GM12875 (cell line): ENCODE data around the gene LENG9.
A peak's percentile ranks its signal among the peaks of the same experiment; 100 is the strongest.
"Not testable (repeated sequence)": the region's sequence is repeated elsewhere in the genome, so short reads cannot be mapped to it uniquely, and the experiment has no call there.

Experiments used
- H3K4me3 ChIP-seq: one replicate; pipeline ENCODE4 v1.5.1; 2011; ENCODE audit warnings: low read depth, low read length, control low read depth
- TF ChIP-seq, protein P1 (sequence below): IDR thresholded peaks from 2 replicates; pipeline ENCODE4 v1.5.1; 2011; ENCODE audit warnings: low read depth, mild to moderate bottlenecking, control low read depth, inconsistent platforms, low read length, moderate library complexity, borderline replicate concordance; ENCODE audit not compliant: insufficient read depth

The LENG9 gene

DNA sequence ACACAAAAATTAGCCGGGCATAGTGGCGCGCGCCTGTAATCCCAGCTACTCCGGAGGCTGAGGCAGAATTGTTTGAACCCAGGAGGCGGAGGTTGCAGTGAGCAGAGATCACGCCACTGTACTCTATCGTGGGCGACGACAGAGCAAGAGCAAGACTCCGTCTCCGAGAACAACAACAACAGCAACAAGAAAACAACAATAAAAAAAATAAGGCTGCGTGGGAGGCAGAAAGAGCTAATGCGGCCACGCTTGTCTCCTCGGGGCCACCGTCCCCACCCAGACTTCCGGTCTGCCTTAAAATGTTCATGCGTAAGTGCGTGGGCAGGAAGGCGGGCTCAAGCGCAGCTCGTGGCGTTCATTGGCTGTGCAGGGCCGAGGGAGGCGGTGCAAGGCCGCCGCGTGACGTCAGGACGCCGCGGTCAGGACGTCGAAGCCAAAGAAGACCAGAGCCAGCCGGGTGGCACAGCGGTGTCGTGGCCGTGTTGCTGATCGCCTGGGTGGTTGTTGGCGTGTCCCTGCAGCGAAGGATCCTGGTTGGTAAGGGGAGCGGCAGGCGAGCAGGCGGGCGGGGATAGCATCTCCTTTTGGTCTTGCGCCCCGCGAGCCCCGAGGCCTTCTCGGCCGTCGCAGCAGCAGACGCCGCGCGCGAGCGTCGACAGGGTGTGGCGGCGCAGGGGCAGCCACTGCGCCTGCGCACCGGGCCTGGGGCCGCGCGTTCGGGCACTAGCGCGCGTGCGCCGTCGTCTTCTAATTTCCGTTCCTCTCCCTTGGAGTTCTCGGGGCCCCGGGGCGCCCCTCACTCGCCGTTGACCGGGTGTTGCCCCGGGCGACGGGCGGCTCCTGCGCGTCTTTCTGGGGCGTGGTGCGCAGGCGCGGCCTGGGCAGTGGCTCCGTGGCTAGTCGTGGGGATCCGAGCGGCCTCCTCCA is 14.5 kb downstream of the LENG9 start, which contains the start of gene LENG8:
TSS of gene LENG8 (plus strand) at position 426 of the 927 bp plus-strand sequence. CDS start 2,146 bp downstream, outside the sequence.
- TF ChIP-seq, protein P1, sequence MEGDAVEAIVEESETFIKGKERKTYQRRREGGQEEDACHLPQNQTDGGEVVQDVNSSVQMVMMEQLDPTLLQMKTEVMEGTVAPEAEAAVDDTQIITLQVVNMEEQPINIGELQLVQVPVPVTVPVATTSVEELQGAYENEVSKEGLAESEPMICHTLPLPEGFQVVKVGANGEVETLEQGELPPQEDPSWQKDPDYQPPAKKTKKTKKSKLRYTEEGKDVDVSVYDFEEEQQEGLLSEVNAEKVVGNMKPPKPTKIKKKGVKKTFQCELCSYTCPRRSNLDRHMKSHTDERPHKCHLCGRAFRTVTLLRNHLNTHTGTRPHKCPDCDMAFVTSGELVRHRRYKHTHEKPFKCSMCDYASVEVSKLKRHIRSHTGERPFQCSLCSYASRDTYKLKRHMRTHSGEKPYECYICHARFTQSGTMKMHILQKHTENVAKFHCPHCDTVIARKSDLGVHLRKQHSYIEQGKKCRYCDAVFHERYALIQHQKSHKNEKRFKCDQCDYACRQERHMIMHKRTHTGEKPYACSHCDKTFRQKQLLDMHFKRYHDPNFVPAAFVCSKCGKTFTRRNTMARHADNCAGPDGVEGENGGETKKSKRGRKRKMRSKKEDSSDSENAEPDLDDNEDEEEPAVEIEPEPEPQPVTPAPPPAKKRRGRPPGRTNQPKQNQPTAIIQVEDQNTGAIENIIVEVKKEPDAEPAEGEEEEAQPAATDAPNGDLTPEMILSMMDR: no peak
- peak within 1 kb of the TSS; percentile 83 for H3K4me3 ChIP-seq

DNA sequence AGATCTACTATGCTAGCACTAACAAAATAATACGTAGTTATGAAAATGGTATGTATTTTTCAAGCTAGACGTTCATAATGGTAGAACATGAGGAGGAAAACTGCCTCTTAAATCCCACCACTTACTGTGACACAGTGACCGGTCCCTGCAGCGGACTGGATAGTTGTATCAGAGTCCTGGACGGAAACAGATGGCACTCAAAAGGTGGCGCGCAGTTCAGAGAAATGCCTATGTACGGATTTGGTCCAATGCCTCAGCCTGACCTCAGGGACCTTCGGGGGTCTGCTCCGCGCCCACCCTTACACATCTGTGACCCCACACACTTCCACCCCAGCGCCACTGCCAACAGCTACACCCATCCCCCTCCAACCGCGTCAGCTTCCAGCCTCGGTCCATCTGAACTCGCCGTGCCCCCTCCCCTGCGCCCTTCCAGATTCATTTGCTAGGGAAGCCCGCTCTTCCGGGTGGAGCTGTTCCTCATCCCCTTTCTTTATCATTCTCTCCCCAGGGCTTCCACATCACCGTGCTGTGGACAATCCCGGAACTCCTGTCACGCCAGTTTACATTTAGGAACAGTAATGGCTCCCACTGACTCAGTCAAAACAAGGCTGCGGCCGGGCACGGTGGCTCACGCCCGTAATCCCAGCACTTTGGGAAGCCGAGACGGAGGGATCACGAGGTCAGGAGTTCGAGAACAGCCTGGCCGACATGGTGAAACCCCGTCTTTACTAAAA is 15.4 kb downstream of the LENG9 start:
- TF ChIP-seq, protein P1: no peak
- peak overlapping the region; percentile 83 for H3K4me3 ChIP-seq

DNA sequence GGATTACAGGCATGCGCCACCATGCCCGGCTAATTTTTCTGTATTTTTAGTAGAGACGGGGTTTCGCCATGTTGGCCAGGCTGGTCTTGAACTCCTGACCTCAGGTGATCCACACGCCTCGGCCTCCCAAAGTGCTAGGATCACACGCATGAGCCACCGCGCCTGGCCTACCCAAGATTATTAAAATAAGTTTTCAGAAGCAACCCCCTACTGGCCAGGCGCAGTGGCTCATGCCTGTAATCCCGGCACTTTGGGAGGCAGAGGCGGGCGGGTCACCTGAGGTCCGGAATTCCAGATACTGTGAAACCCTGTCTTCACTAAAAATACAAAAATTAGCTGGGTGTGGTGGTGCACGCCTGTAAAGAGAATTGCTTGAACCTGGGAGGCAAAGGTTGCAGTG is 17.2 kb downstream of the LENG9 start:
- not testable (repeated sequence) for H3K4me3 ChIP-seq

DNA sequence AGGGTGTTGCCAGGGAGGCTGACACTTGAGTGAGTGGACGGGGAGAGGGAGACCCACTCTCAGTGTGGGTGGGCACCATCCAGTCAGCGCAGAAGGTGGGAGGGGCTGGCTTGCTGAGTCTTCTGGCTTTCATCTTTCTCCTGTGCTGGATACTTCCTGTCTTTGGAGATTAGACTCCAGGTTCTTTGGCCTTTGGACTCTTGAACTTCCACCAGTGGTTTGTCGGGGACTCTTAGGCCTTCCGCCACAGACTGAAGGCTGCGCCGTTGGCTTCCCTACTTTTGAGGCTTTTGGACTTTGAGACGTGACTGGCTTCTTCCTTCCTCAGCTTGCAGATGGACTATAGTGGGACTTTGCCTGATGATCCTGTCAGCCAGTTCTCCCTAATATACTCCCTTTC is 18.8 kb downstream of the LENG9 start:
- TF ChIP-seq, protein P1: no peak
- no peak overlapping the region for H3K4me3 ChIP-seq

DNA sequence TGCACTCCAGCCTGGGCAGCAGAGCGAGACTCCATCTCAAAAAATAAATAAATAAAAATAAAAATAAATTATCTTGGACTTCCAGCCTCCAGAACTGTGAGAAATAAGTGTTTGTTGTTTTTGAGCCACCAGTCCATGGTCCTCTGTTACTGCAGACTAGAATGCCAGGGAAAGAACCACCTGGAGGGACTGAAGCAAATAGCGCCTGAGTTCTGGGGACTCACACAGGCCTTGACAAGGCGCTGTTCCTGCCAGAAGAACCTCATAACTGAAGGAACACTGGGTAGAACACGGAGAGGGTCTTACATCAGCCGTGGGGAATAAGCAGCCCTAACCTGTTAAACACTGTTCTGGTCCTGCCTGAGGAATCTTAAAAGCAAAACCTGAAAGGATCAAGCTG is 22.9 kb downstream of the LENG9 start:
- H3K4me3 ChIP-seq: no peak overlapping the region
- TF ChIP-seq, protein P1: no peak

DNA sequence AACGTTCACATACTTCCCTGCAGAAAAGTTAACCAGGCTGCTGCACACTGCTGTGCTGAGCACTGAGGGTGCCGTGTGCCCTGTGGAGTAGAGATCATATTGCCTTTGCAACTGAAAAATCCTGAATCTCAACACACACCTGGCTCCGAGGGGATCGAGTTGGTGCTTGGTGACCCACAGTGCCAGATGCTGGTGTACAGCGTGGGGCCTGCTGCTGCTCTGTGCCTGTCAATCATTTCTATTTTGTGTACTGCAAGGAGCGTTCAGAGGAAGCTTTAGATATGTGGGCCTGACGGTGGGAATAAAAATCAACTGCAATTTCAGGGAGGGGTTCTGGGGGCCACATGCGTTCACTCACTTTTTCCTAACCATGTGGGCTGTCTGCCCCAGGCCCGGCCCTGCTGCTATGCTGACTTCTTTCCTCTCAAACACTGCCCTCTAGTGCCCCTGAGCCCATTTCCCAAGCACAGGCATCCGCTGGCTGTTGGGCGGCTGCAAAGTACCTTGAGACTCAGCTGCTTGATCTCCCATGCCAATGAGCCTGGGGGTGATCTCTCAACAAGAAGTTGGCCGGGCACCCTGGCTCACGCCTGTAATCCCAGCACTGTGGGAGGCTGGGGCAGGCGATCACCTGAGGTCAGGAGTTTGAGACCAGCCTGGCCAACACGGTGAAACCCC is 24.3 kb downstream of the LENG9 start:
- TF ChIP-seq, protein P1: peak; percentile 43; the same call in 1 of the 2 replicates
- H3K4me3 ChIP-seq: no peak overlapping the region

DNA sequence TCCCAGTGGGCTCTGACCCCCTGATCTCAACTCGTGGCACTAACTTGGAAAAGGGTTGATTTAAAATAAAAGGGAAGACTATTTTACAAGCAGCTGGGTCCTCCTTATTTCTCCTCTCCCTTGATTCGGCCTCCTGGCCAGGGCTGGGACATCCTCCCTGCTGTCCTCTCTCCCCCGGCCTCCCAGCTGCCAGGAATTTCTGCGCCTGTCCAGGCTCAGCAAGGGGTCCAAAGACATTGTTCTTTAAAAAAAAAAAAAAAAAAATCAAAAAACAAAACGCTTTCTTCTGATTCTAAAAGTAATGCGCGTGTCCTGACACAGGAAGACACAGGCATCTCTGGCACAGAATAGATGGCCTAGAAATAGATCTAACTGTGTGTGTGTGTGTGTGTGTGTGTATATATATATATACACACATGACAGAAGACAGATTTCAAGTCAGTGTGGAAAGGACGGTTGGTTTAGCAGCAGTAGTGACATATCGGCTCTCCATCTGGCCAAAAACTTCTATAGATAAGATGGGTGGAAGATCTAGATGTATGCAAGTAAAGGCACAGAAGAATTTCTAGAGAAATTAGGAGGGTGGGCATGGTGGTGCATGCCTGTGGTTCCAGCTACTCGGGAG is 26.8 kb downstream of the LENG9 start:
- H3K4me3 ChIP-seq: no peak overlapping the region
- TF ChIP-seq, protein P1: no peak
